ENCODE data around the gene CYTH3. TPM values are rescaled to one million over a fixed set of nuclear protein-coding genes. Genes with fewer than 3 reads are reported as not detected.

CYTH3 gene
- total and polyA plus RNA-seq, 2 of the 13 experiments (the other 11 are each of a cell fraction or from before 2014, with no cell fraction given): 3.1 to 3.8 TPM

DNA sequence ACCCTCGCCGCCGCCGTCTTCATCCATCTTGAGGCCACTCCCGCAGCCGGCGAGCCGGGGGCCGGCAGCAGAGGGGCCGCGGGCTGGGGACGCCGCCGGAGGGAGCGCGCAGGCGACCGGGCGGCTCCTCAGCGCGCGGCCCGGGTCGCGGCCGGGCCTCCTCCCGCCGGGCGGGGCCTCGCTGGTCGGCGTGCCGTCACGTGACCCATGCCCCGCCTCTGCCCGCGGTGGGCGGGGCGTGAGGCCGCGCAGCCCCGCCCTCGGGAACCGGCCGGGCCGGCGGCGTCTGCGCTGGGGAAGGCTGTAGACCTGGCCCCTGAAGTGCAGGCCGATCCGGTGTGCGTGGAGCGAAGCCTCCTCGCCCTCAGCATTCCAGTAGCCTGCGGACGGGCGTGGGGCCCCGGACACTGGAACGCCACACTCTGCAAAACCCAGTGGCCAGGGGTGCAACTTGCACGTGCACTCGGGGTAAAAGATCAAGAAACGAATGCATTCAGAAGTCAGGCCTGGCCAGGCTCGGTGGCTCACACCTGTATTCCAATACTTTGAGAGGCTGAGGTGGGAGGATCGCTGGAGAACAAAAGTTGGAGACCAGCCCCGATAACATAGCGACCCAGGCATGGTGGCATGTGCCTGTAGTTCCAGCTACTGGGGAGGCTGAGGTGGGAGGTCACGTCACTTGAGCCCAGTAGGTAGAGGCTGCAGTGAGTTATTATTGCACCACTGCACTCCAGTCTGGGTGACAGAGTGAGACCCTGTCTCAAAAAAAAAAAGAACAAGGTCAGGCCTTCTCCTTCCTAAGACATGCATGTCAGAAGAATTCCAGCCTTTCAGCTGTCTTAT lies at the start of gene CYTH3 (continued):
- TF ChIP-seq, protein P1, sequence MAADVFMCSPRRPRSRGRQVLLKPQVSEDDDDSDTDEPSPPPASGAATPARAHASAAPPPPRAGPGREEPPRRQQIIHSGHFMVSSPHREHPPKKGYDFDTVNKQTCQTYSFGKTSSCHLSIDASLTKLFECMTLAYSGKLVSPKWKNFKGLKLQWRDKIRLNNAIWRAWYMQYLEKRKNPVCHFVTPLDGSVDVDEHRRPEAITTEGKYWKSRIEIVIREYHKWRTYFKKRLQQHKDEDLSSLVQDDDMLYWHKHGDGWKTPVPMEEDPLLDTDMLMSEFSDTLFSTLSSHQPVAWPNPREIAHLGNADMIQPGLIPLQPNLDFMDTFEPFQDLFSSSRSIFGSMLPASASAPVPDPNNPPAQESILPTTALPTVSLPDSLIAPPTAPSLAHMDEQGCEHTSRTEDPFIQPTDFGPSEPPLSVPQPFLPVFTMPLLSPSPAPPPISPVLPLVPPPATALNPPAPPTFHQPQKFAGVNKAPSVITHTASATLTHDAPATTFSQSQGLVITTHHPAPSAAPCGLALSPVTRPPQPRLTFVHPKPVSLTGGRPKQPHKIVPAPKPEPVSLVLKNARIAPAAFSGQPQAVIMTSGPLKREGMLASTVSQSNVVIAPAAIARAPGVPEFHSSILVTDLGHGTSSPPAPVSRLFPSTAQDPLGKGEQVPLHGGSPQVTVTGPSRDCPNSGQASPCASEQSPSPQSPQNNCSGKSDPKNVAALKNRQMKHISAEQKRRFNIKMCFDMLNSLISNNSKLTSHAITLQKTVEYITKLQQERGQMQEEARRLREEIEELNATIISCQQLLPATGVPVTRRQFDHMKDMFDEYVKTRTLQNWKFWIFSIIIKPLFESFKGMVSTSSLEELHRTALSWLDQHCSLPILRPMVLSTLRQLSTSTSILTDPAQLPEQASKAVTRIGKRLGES (CRISPR knock-in tag; IDR thresholded peaks at IDR 0.05; ENCODE audit: borderline replicate concordance): no peak
- TF ChIP-seq, protein P2, sequence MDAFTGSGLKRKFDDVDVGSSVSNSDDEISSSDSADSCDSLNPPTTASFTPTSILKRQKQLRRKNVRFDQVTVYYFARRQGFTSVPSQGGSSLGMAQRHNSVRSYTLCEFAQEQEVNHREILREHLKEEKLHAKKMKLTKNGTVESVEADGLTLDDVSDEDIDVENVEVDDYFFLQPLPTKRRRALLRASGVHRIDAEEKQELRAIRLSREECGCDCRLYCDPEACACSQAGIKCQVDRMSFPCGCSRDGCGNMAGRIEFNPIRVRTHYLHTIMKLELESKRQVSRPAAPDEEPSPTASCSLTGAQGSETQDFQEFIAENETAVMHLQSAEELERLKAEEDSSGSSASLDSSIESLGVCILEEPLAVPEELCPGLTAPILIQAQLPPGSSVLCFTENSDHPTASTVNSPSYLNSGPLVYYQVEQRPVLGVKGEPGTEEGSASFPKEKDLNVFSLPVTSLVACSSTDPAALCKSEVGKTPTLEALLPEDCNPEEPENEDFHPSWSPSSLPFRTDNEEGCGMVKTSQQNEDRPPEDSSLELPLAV (CRISPR knock-in tag; conservative IDR thresholded peaks at IDR 0.05; ENCODE audit: low read depth): no peak
- TF ChIP-seq HOXA9 (CRISPR knock-in tag; IDR thresholded peaks at IDR 0.05; ENCODE audit: borderline replicate concordance): no peak
- TF ChIP-seq, protein P3, sequence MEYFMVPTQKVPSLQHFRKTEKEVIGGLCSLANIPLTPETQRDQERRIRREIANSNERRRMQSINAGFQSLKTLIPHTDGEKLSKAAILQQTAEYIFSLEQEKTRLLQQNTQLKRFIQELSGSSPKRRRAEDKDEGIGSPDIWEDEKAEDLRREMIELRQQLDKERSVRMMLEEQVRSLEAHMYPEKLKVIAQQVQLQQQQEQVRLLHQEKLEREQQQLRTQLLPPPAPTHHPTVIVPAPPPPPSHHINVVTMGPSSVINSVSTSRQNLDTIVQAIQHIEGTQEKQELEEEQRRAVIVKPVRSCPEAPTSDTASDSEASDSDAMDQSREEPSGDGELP (IDR thresholded peaks at IDR 0.05; ENCODE audit: borderline replicate concordance, low read depth): no peak; the same call in 1 of the 2 replicates

DNA sequence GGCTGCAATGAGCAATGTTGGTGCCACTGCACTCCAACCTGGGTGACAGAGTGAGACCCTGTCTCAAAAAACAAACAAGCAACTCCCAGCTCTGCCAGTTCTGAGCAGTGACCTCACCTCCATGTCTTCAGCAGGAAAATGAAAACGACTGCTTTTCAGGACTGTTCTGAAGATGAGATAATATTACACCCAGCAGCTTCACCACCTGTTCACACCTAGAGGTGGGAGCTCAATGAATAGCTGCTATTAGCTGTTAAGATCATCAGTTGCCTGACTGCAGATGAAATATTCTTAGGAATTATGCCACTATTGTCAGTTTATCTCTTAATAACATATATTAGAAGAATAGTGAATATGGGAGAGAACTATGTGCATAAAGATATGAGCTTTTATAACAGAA lies 48.4 kb upstream of the CYTH3 start:
- Histone ChIP-seq H3K27ac (ENCODE audit: extremely low read length, insufficient read depth, low read length) (no peak overlapping the region), H3K4me3 (replicated peaks in 1 of 3; ENCODE audit: insufficient read depth in 1 of 3, low read depth in 2 of 3, low read length in 3 of 3) (no peak overlapping the region), H3K27me3 (ENCODE audit: control insufficient read depth in 1 of 2, insufficient read depth in 2 of 2, low read length in 2 of 2) (no peaks in the 10 kb centered on the region), H3K9ac (ENCODE audit: insufficient read depth, low read depth, low read length) (no peak overlapping the region), H3K9me3 (ENCODE audit: low read length) (no peaks in the 10 kb centered on the region), H3K36me3 (replicated peaks in 1 of 2; ENCODE audit: control insufficient read depth in 1 of 2, insufficient read depth in 2 of 2, low read length in 2 of 2) (no peaks in the 10 kb centered on the region), H3K79me2 (ENCODE audit: insufficient read depth, low read length) (no peaks in the 10 kb centered on the region), H2AFZ (ENCODE audit: low read length) (no peak overlapping the region), H3K4me2 (ENCODE audit: low read depth, low read length) (no peak overlapping the region), H3K4me1 (ENCODE audit: insufficient read depth, low read length) (peaks cover 14% of the 10 kb centered on the region), H4K20me1 (ENCODE audit: insufficient read depth, low read length) (no peaks in the 10 kb centered on the region)
- DNase-seq (ENCODE audit: low spot score): no peak
- TF ChIP-seq, protein P4, sequence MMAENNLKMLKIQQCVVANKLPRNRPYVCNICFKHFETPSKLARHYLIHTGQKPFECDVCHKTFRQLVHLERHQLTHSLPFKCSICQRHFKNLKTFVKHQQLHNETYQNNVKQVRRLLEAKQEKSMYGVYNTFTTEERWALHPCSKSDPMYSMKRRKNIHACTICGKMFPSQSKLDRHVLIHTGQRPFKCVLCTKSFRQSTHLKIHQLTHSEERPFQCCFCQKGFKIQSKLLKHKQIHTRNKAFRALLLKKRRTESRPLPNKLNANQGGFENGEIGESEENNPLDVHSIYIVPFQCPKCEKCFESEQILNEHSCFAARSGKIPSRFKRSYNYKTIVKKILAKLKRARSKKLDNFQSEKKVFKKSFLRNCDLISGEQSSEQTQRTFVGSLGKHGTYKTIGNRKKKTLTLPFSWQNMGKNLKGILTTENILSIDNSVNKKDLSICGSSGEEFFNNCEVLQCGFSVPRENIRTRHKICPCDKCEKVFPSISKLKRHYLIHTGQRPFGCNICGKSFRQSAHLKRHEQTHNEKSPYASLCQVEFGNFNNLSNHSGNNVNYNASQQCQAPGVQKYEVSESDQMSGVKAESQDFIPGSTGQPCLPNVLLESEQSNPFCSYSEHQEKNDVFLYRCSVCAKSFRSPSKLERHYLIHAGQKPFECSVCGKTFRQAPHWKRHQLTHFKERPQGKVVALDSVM (CRISPR knock-in tag; IDR thresholded peaks at IDR 0.05): 0 out of 2 replicates have a peak, but pooled peaks have one; percentile 0
- TF ChIP-seq HNRNPL (IDR thresholded peaks at IDR 0.05; ENCODE audit: low read depth, low read length): no peak
- TF ChIP-seq, protein P5, sequence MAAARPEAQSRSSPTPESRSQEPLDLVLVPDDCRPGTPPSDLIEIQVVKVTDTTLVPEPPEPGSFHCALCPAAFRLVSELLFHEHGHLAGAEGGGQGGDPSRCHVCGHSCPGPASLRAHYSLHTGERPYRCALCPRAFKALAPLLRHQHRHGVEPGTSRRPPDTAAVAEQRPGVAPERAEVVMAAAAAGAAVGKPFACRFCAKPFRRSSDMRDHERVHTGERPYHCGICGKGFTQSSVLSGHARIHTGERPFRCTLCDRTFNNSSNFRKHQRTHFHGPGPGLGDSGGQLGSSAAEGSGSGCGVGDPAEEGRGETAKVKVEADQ (CRISPR knock-in tag; IDR thresholded peaks at IDR 0.05; ENCODE audit: borderline replicate concordance): no peak
- CTCF ChIA-PET (ENCODE audit: low intra/inter-chr PET ratio, low total read pairs): no interaction called here
- BruUV-seq (replicated peaks): no TSS peak
- intact Hi-C loops (cut with micrococcal nuclease; ENCODE audit: unreplicated experiment) (no loop called here), in situ Hi-C loops (cut with HindIII; ENCODE audit: extremely low pct_ligation_motif_present, low pct_unique_long_range_greater_than_20kb) (loop anchor here (5.0 to 10.0 kb wide), 2 partner anchors 158 to 316 kb away; partner anchors contain the start of genes AIMP2 and PMS2)
- no peak for FAIRE-seq
- no peak for ATAC-seq
- WGBS (ENCODE audit: low lambda C conversion rate): 27% methylated on average over 1 of the region's 1 CpG
- POLR2A ChIA-PET: interaction anchor here (0.6 kb wide), 1 partner anchor 234 kb away, joined by 4 read pairs; no protein-coding TSS in a partner anchor
